Sigmoid colon (tissue), 7 donors: Measurements from ENCODE around the gene CYB5A. TPM values are rescaled to one million over a fixed set of nuclear protein-coding genes. Genes with fewer than 3 reads are reported as not detected.

ENCODE experiments used
- DNase-seq: peaks from one replicate; pipeline ENCODE4 v3.0.0-alpha.2; 2019
- H3K27ac ChIP-seq, 4 donors: fragments of 200-600 bp; sonication (generic); one replicate each; pipeline ENCODE4 v1.5.1; 2016 to 2019; ENCODE audit warnings: mild to moderate bottlenecking in 1 of 4
- H3K27me3 ChIP-seq, 3 donors: fragments of 200-600 bp; sonication (generic); one replicate each; pipeline ENCODE4 v1.5.1; 2019; ENCODE audit warnings: mild to moderate bottlenecking in 1 of 3
- H3K36me3 ChIP-seq, 4 donors: fragments of 200-600 bp; sonication (generic); one replicate each; pipeline ENCODE4 v1.5.1; 2016 to 2019
- H3K4me1 ChIP-seq, 4 donors: fragments of 200-600 bp; sonication (generic); one replicate each; pipeline ENCODE4 v1.5.1; 2017 to 2019
- H3K4me3 ChIP-seq, 4 donors: fragments of 200-600 bp; sonication (generic); one replicate each; pipeline ENCODE4 v1.5.1; 2017 to 2019; ENCODE audit warnings: mild to moderate bottlenecking in 2 of 4, moderate library complexity in 1 of 4
- H3K9me3 ChIP-seq, 4 donors: fragments of 200-600 bp in 3 of 4; sonication (generic) in 3 of 4; one replicate each; pipeline versions ENCODE4 v1.5.1 to v1.6.1; 2013 to 2019
- CTCF ChIP-seq, 4 experiments: fragments of 450-650 bp in 3 of 4; fragments of 200-600 bp in 1 of 4; IDR thresholded peaks; one replicate each; pipeline ENCODE4 v1.5.1; 2016 to 2019; ENCODE audit warnings: antibody characterized with exemption in 4 of 4, mild to moderate bottlenecking in 3 of 4, moderate library complexity in 2 of 4
- EP300 ChIP-seq, 4 donors: sonication (generic); formaldehyde crosslinking; IDR thresholded peaks; one replicate each; pipeline ENCODE4 v1.6.1; 2017; ENCODE audit warnings: antibody characterized with exemption in 4 of 4
- POLR2A ChIP-seq, 2 donors: fragments of 450-650 bp; IDR thresholded peaks; one replicate each; pipeline ENCODE4 v1.6.1; 2016; ENCODE audit warnings: antibody characterized with exemption in 2 of 2, mild to moderate bottlenecking in 2 of 2, moderate library complexity in 2 of 2
- POLR2AphosphoS5 ChIP-seq, 4 donors: sonication (generic); formaldehyde crosslinking; IDR thresholded peaks; one replicate each; pipeline ENCODE4 v1.6.1; 2017; ENCODE audit warnings: antibody characterized with exemption in 4 of 4
- WGBS, 2 donors: extraction: QIAGEN DNeasy Blood & Tissue Kit; methylation state at CpG; one replicate each; pipeline ENCODE4 v1.1.7; 2013; 5-methylcytosine and 5-hydroxymethylcytosine counted together
- intact Hi-C: fragments of 100-400 bp; cut with DNase I; formaldehyde crosslinking; loops from one replicate; pipeline ENCODE4 v1.15.1; 2023
- polyA plus RNA-seq, 3 donors: library from polyadenylated mRNA; stranded (reverse); fragments of 200-250 nt; gene quantifications; one replicate each; pipeline ENCODE4 v1.2.3, GENCODE V29; 2013
- total RNA-seq, 4 donors: library from RNA; depleted of rRNA; stranded (reverse); fragments of >200 nt; gene quantifications; one replicate each; pipeline ENCODE4 v1.1.0, GENCODE V29; 2016
- donor health status: healthy with polysubstance abuse.
- donor health status: Bipolar disorder and iron deficiency.
- donor health status: healthy.

The CYB5A gene
- 100 to 1,000 TPM; 137 to 533 (median 241) TPM for total RNA-seq
- 100 to 1,000 TPM; 141 to 213 (median 163) TPM for polyA plus RNA-seq

- Histone ChIP-seq H3K9me3 (no peaks in the 10 kb centered on the region), H3K36me3 (no peaks in the 10 kb centered on the region), H3K27ac (peak within 1 kb of the TSS; percentile 80 to 88 (median 84)), H3K4me3 (peak within 1 kb of the TSS; percentile 71 to 94 (median 84)), H3K27me3 (no peaks in the 10 kb centered on the region), H3K4me1 (peaks cover 0 to 52% (median 44%) of the 10 kb centered on the region in 4 donors)
- TF ChIP-seq POLR2A (IDR thresholded peaks at IDR 0.05), result peak; percentile 36 to 53
- peak; percentile 58 to 89 (median 82) for TF ChIP-seq POLR2AphosphoS5 (IDR thresholded peaks at IDR 0.05)
- TF ChIP-seq EP300 (IDR thresholded peaks at IDR 0.05), result no peak
- no peak for TF ChIP-seq CTCF (IDR thresholded peaks at IDR 0.05)
- DNase-seq, result peak; percentile 99
- WGBS, 2 donors, result 0% methylated on average over 68 of the region's 68 CpGs
- intact Hi-C loops, result loop anchor here (2.0 to 5.0 kb wide), 2 partner anchors 50 to 205 kb away; partner anchors contain the start of gene CNDP2
These were observed at the start of gene CYB5A for GRCh38 chr18:74291771-74292540. Gene CYB5A, minus strand, starts transcription at chr18:74291963. Its CDS starts 88 bp downstream, at chr18:74291875.

GRCh38 chr18:74337912-74338309 lies 46.1 kb upstream of the CYB5A start:
- TF ChIP-seq EP300 (IDR thresholded peaks at IDR 0.05) (no peak), POLR2AphosphoS5 (IDR thresholded peaks at IDR 0.05) (peak in 2 of 4 donors; percentile 32 to 52)
- Histone ChIP-seq H3K9me3 (no peaks in the 10 kb centered on the region), H3K4me3 (no peak overlapping the region), H3K27ac (peak overlapping the region in 2 of 4 donors; percentile 15 to 57), H3K4me1 (peaks cover 0 to 25% (median 14%) of the 10 kb centered on the region in 4 donors), H3K27me3 (no peaks in the 10 kb centered on the region), H3K36me3 (no peaks in the 10 kb centered on the region)
- DNase-seq, result no peak
- intact Hi-C loops, result no loop called here
- WGBS, 2 donors, result 86 to 96% methylated on average over 1 of the region's 1 CpG

GRCh38 chr18:74337155-74337911 lies 45.6 kb upstream of the CYB5A start:
- Histone ChIP-seq H3K27me3 (no peaks in the 10 kb centered on the region), H3K36me3 (no peaks in the 10 kb centered on the region), H3K4me3 (no peak overlapping the region), H3K9me3 (no peaks in the 10 kb centered on the region), H3K4me1 (peaks cover 0 to 25% (median 14%) of the 10 kb centered on the region in 4 donors), H3K27ac (peak overlapping the region in 2 of 4 donors; percentile 15 to 57)
- DNase-seq, result no peak
- no peak for TF ChIP-seq EP300 (IDR thresholded peaks at IDR 0.05)
- TF ChIP-seq POLR2AphosphoS5 (IDR thresholded peaks at IDR 0.05), result no peak
- no peak for TF ChIP-seq POLR2A (IDR thresholded peaks at IDR 0.05)
- no peak for TF ChIP-seq CTCF (IDR thresholded peaks at IDR 0.05)
- 83 to 84% methylated on average over 5 of the region's 5 CpGs for WGBS, 2 donors
- intact Hi-C loops, result no loop called here

- H3K4me1 ChIP-seq, result peaks cover 0 to 25% (median 14%) of the 10 kb centered on the region in 4 donors
- no peak overlapping the region for H3K4me3 ChIP-seq
- no peaks in the 10 kb centered on the region for H3K36me3 ChIP-seq
- no peak overlapping the region for H3K27ac ChIP-seq
- TF ChIP-seq POLR2AphosphoS5 (IDR thresholded peaks at IDR 0.05) (no peak), CTCF (IDR thresholded peaks at IDR 0.05) (no peak), EP300 (IDR thresholded peaks at IDR 0.05) (no peak), POLR2A (IDR thresholded peaks at IDR 0.05) (no peak)
- no peaks in the 10 kb centered on the region for H3K27me3 ChIP-seq
- intact Hi-C loops, result no loop called here
- no peak for DNase-seq
- H3K9me3 ChIP-seq, result no peaks in the 10 kb centered on the region
These were observed 44.9 kb upstream of the CYB5A start for GRCh38 chr18:74336656-74337055.
